DMS53 (cell line): Measurements from ENCODE around the gene CDC14A.
"Not testable (repeated sequence)": the region's sequence is repeated elsewhere in the genome, so short reads cannot be mapped to it uniquely, and the experiment has no call there.

Experiments
- DNase-seq: peaks from one replicate; lab custom pipeline; 2025; lab: John Stamatoyannopoulos, UW

Gene CDC14A

GRCh38 chr1:100352267-100353070 lies at the start of gene CDC14A:
Gene CDC14A, plus strand, starts transcription at chr1:100352506. Its CDS starts 449 bp downstream, at chr1:100352955.
- DNase-seq = peak; percentile 99

DNA sequence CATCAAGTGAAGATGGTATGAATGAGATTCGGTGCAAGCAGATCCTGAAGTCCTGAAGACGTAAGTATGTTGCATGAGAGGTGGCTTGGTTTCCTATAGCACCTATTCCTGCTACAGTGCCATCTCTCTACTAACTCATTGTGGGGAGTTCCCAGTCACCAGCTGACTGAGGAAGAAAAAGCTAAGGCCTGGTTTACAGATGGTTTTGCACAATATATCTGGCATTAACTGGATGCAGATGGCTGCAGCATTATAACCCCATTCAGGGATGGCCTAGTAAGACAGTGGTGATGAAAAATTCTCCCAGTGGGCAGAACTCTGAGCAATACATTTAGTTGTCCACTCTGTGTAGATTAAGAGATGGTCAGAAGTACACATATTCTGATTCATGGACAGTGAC lies 49.6 kb upstream of the CDC14A start:
- no peak for DNase-seq

DNA sequence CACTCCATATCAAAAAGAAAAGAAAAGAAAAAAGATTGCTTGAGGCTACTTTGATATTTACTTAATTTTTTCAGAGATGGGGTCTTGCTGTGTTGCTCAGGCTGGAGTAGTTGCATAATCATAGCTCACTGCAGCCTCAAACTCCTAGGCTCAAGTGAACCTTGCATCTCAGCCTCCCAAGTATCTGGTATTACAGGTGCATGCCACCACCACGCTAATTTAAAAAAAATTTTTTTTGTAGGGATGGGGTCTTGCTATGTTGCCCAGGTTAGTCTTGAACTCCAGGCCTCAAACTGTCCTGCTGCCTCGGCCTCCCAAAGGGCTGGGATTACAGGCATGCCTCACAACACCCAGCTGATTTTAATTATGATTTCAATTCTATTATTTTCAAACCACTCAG lies 48.1 kb upstream of the CDC14A start:
- no peak for DNase-seq

GRCh38 chr1:100304921-100305320 lies 47.4 kb upstream of the CDC14A start:
- DNase-seq = no peak

DNA sequence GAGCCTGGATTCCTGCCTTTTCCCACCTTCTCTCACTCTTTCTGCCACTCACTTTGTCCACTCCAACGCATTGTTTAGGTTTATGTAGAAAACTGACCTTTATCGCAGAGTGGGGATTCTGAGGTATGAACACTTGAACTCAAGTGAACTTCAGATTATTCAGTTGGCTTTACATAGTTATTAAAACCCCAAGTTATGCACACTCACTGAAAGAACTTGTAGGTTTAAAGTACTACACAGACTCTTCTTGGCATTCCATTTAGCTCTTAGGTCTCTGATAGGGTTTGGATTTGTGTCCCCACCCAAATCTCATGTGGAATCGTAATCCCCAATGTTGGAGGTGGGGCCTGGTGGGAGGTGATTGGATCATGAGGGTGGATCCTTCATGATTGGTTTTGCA lies 46.4 kb upstream of the CDC14A start:
- no peak for DNase-seq

DNA sequence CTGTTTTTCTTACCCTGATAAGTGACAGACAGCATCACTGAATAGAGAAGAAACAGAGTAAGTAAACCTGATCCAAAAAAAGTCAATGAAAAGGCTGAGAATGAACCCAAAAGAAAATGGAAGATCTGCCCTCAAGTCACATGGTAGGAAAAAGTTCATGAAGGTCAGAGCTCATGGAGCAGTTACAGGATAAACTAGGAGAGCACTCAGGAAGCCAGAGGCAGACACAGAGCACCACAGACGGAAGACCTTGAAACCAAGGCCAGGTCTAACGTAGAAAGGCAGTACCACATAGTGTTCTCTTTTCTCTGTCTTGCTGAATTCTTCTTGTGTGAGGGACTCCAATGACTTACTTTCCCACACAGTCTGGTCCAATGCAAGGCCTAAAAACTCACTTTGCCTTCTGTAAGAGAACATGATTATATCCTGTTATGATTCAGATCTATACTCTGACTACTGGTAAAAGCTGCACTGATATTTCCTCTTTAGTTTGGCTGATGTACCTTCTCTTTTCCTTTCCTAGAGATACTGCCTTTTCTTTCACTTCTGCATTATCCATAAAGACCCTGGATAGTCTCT lies 45.5 kb upstream of the CDC14A start:
- no peak for DNase-seq

DNA sequence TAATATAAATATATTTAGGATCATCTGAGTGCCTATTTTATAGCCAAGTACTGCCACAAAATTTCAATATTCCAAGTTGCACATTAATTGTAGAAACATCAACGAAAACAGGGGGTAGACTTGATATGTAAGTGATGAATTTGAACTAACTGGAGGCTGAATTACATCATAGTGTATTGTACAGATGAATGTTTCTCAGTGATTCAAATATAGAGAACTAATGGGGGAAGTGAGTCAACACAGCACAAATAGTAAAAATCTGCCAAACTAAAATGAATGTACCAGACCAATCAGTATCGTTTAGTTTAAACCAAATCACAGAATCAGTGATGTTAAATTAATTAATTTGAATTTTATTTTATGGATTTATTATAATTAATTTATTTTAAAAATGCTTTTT lies 43.5 kb upstream of the CDC14A start:
- no peak for DNase-seq

DNA sequence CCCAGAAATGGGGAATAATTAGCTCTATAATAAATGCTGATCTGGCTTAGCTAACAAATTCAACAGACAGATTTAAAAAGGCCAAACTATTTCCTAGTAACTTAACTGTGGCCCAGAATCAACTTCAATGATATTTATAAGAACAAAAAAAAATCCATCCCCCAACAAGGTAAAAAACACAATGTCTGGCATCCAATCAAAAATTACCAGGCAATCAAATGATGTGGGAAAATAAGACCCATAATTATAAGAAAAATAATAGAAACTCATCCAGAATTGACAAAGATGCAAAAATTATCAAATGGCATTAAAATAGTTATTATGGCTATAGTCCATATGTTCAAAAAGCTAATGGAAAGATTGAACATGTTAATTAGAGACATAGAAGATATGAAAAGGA lies 42.4 kb upstream of the CDC14A start:
- DNase-seq = no peak

DNA sequence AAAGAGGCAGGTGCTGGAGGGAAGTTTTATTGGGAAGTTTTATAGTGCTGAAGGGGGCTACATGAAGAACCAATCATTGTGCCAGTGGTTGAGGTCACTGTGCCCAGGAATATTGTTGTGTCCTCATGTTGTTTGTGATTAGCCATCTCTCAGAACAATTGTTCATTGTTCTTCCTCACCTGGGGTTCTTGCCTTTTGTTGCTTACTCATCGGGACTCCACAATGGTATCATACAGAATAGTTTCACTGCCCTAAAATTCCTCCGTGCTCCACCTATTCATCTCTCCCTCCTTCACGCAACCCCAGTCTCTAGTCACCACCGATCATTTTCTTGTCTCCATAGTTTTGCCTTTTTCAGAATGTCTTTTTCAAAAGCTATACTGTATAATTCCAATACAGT lies 38.9 kb upstream of the CDC14A start:
- DNase-seq = no peak

GRCh38 chr1:100316622-100317021 lies 35.7 kb upstream of the CDC14A start:
- DNase-seq = no peak

- DNase-seq = no peak
These were observed 31.8 kb upstream of the CDC14A start for GRCh38 chr1:100320311-100321099.

DNA sequence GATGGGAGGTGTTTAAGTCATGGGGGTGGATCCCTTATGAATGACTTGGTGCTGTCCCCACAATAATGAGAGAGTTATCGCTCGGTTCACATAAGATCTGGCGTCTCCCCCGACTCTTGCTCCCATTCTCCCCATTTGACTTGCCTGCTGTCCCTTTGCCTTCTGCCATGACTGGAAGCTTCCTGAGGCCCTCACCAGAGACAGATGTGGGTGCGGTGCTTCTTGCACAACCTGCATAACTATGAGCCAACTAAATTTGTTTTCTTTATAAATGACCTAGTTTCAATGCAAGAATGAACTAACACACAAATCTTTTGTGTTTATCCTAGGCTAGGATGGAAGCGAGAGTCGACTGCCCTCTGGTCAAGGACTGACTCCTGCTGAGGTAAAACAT lies 31.2 kb upstream of the CDC14A start:
- no peak for DNase-seq

GRCh38 chr1:100321506-100321905 lies 30.8 kb upstream of the CDC14A start:
- DNase-seq = no peak

- peak; percentile 62 for DNase-seq
These were observed 29.7 kb upstream of the CDC14A start for GRCh38 chr1:100322436-100323211.

- no peak for DNase-seq
These were observed 28.7 kb upstream of the CDC14A start for GRCh38 chr1:100323419-100324106.

DNA sequence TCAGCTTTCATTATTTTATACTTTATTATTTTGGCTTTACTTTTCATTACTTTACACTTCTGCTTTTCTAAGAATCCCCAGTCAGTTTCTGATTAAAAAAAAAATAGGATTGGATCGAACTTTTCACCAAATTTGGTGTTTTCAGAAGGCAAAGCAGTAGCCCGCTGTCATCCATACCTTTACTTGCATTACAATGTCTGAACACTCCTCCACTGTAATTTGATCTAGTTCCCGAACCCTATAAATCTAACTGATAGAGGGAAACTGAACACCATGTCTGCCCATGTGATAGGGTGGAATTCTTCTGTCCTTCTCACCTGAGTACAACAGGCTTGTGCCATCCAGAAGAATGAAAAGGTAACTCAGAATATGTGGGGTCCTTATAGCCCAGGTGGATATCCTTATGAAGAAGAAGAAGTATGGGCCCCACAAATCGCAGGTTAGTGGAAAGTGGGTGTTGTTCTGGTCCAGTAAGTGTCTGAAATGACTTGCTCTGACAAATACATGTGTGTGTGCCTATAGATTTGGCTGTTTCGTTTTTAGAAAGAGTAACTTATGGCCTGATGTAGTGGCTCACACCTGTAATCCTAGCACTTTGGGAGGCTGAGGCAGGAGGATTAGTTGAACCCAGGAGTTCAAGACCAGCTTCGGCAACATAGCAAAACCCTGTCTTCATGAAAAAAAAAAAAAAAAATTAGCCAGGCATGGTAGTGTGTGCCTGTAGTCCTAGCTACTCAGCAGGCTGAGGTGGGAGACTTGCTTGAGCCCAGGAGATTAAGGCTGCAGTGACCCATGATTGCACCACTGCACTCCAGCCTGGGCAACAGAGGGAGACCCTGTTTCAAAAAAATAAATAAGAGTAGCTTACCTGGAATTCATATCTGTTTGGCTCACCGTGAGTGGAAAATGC lies 26.6 kb upstream of the CDC14A start:
- DNase-seq = no peak

DNA sequence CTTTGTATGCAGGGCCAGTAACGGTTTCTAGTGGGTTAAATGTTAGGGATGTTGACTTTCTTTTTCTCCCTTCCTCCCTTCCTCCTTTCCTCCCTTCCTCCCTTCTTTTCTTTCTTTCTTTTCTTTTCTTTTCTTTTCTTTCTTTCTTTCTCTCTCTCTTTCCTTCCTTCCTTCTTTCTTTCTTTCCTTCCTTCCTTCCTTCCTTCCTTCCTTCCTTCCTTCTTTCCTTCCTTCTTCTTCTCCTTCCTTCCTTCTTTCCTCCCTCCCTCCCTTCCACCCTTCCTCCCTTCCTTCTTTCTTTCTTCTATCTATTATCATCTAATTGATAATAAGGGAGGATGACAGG lies 26.0 kb upstream of the CDC14A start:
- not testable (repeated sequence) for DNase-seq

DNA sequence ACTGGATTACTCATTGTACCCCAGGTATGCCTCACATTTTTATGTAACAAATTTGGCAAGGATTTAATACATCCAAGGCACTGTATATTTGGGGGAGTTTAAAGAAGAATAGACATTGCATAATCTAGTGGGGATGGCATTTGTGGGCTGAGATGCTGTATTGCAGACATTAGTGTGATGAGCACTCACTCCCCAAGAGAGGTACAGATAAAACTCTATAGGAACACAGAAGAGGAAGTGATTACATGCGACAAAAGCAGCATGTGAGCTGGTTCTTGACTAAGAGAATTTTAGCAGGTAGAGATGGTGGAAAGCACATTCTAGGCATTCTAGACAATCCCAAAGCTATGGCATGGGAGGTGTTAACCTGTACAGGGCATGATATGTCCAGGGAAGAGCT lies 24.2 kb upstream of the CDC14A start:
- DNase-seq = no peak

DNA sequence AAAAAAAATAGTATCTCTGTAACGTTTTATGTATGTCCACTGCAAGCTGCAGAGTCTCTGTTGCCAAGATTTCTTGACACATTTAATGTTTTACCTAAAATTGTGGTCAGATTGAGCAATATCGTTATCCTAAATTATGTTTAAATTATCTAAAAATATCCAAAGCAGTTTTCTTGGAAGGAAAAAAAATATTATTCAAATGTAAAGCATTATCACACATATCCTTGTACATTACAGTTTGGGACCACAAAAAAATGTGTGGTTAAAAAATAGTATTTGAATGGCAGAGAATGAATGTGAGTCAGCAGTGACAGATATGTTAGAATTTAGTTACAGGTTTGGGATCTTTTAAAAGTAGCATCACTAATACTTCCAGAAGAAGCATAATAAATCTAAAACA lies 21.2 kb upstream of the CDC14A start:
- DNase-seq = not testable (repeated sequence)

- no peak for DNase-seq
These were observed 20.0 kb upstream of the CDC14A start for GRCh38 chr1:100332331-100332730.

DNA sequence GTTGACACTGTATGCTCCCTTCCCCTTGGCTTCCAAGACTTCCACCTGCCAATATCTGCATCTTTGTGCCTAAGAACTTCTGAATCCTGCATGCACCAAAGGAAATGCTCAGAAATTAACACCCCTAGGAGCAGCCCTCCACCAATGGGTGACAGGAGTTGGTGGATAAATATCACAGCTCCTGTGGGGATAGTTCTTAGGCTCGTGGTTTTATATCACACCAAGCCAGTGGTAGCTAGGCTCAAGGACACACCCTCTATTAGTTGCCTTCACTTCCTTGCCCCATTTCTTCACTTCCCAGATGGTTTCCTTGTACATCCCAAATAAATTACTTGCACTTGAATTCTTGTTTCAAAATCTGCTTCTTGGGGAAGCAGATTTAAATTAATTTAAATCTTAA lies 16.9 kb upstream of the CDC14A start:
- no peak for DNase-seq
